Transverse colon (tissue), 4 donors: ENCODE data around the gene LEMD3.
A peak's percentile ranks its signal among the peaks of the same experiment; 100 is the strongest.

Source experiments
- CTCF ChIP-seq, 5 experiments: fragments of 200-600 bp in 3 of 5; fragments of 450-650 bp in 2 of 5; sonication (generic) in 3 of 5; IDR thresholded peaks; 1 replicate in 2 of 5; 2 replicates in 3 of 5; pipeline ENCODE4 v1.5.1; 2016 to 2017; ENCODE audit warnings: antibody characterized with exemption in 5 of 5, inconsistent platforms in 3 of 5, mild to moderate bottlenecking in 2 of 5, moderate library complexity in 1 of 5
- POLR2A ChIP-seq: fragments of 450-650 bp; IDR thresholded peaks from one replicate; pipeline ENCODE4 v1.6.1; 2016; ENCODE audit warnings: antibody characterized with exemption, mild to moderate bottlenecking, moderate library complexity
- POLR2AphosphoS5 ChIP-seq, 3 donors: sonication (generic); formaldehyde crosslinking; IDR thresholded peaks; one replicate each; pipeline ENCODE4 v1.6.1; 2016; ENCODE audit warnings: antibody characterized with exemption in 3 of 3

- no peak for TF ChIP-seq CTCF (IDR thresholded peaks at IDR 0.05)
- peak in 2 of 3 donors; percentile 34 to 73 for TF ChIP-seq POLR2AphosphoS5 (IDR thresholded peaks at IDR 0.05)
- peak; percentile 43 for TF ChIP-seq POLR2A
Measured at GRCh38 chr12:65170209-65170881, 962 bp downstream of the LEMD3 start.
